Upper lobe of left lung (tissue), 6 donors: Measurements from ENCODE around the gene CDHR5. TPM values are rescaled to one million over a fixed set of nuclear protein-coding genes. Genes with fewer than 3 reads are reported as not detected.

Experiments
- ATAC-seq, 2 donors: fragments of 200-7000 bp; cut with Tn5 transposase; one replicate each; pipeline ENCODE4 v1.9.1; 2022; ENCODE audit warnings: mild to moderate bottlenecking in 2 of 2, moderate library complexity in 2 of 2; ENCODE audit not compliant: low FRiP score in 2 of 2
- DNase-seq, 2 donors: peaks; one replicate each; pipeline ENCODE4 v3.0.0-alpha.2; 2019 to 2020
- H3K27ac ChIP-seq, 4 donors: fragments of 200-600 bp; sonication (generic); one replicate each; pipeline ENCODE4 v1.5.1; 2016 to 2019
- H3K27me3 ChIP-seq, 4 donors: fragments of 200-600 bp; sonication (generic); one replicate each; pipeline ENCODE4 v1.5.1; 2017 to 2019
- H3K36me3 ChIP-seq, 4 donors: fragments of 200-600 bp; sonication (generic); one replicate each; pipeline ENCODE4 v1.5.1; 2016 to 2019
- H3K4me1 ChIP-seq, 4 donors: fragments of 200-600 bp; sonication (generic); one replicate each; pipeline ENCODE4 v1.5.1; 2018 to 2019
- H3K4me3 ChIP-seq, 4 donors: fragments of 200-600 bp; sonication (generic); one replicate each; pipeline ENCODE4 v1.5.1; 2017 to 2019; ENCODE audit warnings: mild to moderate bottlenecking in 2 of 4, moderate library complexity in 1 of 4
- H3K9me3 ChIP-seq, 4 donors: fragments of 200-600 bp; sonication (generic); one replicate each; pipeline ENCODE4 v1.5.1; 2018 to 2019
- CTCF ChIP-seq, 6 experiments: fragments of 450-650 bp in 4 of 6; fragments of 200-600 bp in 2 of 6; sonication (generic) in 2 of 6; IDR thresholded peaks; one replicate each; pipeline ENCODE4 v1.5.1; 2016 to 2019; ENCODE audit warnings: antibody characterized with exemption in 6 of 6
- EP300 ChIP-seq, 4 donors: sonication (generic); formaldehyde crosslinking; IDR thresholded peaks; one replicate each; pipeline ENCODE4 v1.5.1; 2017; ENCODE audit warnings: antibody characterized with exemption in 4 of 4, control low read depth in 2 of 4
- POLR2A ChIP-seq, 4 donors: fragments of 450-650 bp; IDR thresholded peaks; one replicate each; pipeline ENCODE4 v1.5.1; 2016 to 2017; ENCODE audit warnings: antibody characterized with exemption in 4 of 4, mild to moderate bottlenecking in 2 of 4
- POLR2AphosphoS5 ChIP-seq, 2 donors: sonication (generic); formaldehyde crosslinking; IDR thresholded peaks; one replicate each; pipeline ENCODE4 v1.5.1; 2017; ENCODE audit warnings: antibody characterized with exemption in 2 of 2
- WGBS, 2 donors: methylation state at CpG; one replicate each; pipeline ENCODE4 v1.1.5; 2017 to 2018; 5-methylcytosine and 5-hydroxymethylcytosine counted together
- total RNA-seq, 6 donors: library from RNA; depleted of rRNA in 4 of 6; stranded (reverse); fragments of >200 nt in 4 of 6; gene quantifications; one replicate each; pipeline versions ENCODE4 v1.1.0 to v1.2.1, GENCODE V29; 2016 to 2021
- donor health status: DM: no; HTN: no; CAD: no; lungs with moderate emphysema.
- donor health status: DM: no; HTN: yes; CAD: no; lungs with severe emphysema.

Gene CDHR5
- total RNA-seq, 6 donors from 2014 or later = 0.40 TPM; not detected in 5

- ATAC-seq (no peak), DNase-seq (peak in 1 of 2 donors; percentile 81)
- Histone ChIP-seq H3K27me3 (no peaks in the 10 kb centered on the region), H3K36me3 (peaks cover 8 to 36% (median 29%) of the 10 kb centered on the region in 4 donors), H3K9me3 (no peaks in the 10 kb centered on the region), H3K4me3 (peak overlapping the region in 3 of 4 donors; percentile 62 to 94 (median 68)), H3K27ac (peak overlapping the region; percentile 96 to 98 (median 96)), H3K4me1 (peaks cover 25 to 39% (median 33%) of the 10 kb centered on the region in 4 donors)
- no peak for TF ChIP-seq POLR2A (IDR thresholded peaks at IDR 0.05)
- no peak for TF ChIP-seq POLR2AphosphoS5 (IDR thresholded peaks at IDR 0.05)
- TF ChIP-seq CTCF (IDR thresholded peaks at IDR 0.05) = no peak
- no peak for TF ChIP-seq EP300 (IDR thresholded peaks at IDR 0.05)
- 75 to 80% methylated on average over 17 to 39 of the region's 39 CpGs for WGBS, 2 donors
Observed at GRCh38 chr11:616320-617198, 8.2 kb downstream of the CDHR5 start.

GRCh38 chr11:615504-616319 lies 9.0 kb downstream of the CDHR5 start, which contains the start of gene IRF7:
Gene IRF7, minus strand, starts transcription at chr11:615950. Its CDS starts 586 bp downstream, at chr11:615364.
- peaks cover 25 to 39% (median 32%) of the 10 kb centered on the region in 4 donors for H3K4me1 ChIP-seq
- peaks cover 16 to 45% (median 38%) of the 10 kb centered on the region in 4 donors for H3K36me3 ChIP-seq

GRCh38 chr11:614623-615503 lies 9.9 kb downstream of the CDHR5 start:
- Histone ChIP-seq H3K4me1 (peaks cover 25 to 39% (median 31%) of the 10 kb centered on the region in 4 donors), H3K27ac (peak overlapping the region; percentile 96 to 98 (median 96)), H3K36me3 (peaks cover 23 to 53% (median 46%) of the 10 kb centered on the region in 4 donors), H3K9me3 (no peaks in the 10 kb centered on the region), H3K4me3 (peak overlapping the region; percentile 48 to 94 (median 65)), H3K27me3 (no peaks in the 10 kb centered on the region)
- TF ChIP-seq POLR2A (IDR thresholded peaks at IDR 0.05) (no peak), EP300 (IDR thresholded peaks at IDR 0.05) (no peak), CTCF (IDR thresholded peaks at IDR 0.05) (no peak), POLR2AphosphoS5 (IDR thresholded peaks at IDR 0.05) (no peak)
- WGBS, 2 donors = 47 to 55% methylated on average over 16 to 54 of the region's 68 CpGs
- no peak for ATAC-seq
- peak; percentile 47 to 89 for DNase-seq

More at GRCh38 chr11:615504-616319, 9.0 kb downstream of the CDHR5 start, which contains the start of gene IRF7:
- H3K9me3 ChIP-seq = no peaks in the 10 kb centered on the region
- TF ChIP-seq POLR2AphosphoS5 (IDR thresholded peaks at IDR 0.05) (peak; percentile 82 to 92), CTCF (IDR thresholded peaks at IDR 0.05) (peak in 1 of 6 experiments; percentile 8), EP300 (IDR thresholded peaks at IDR 0.05) (peak in 1 of 4 donors; percentile 13), POLR2A (IDR thresholded peaks at IDR 0.05) (peak; percentile 54 to 96 (median 78))
- peak; percentile 93 to 94 for ATAC-seq
- H3K4me3 ChIP-seq = peak within 1 kb of the TSS; percentile 48 to 94 (median 65)
- peak; percentile 98 to 99 for DNase-seq
- no peaks in the 10 kb centered on the region for H3K27me3 ChIP-seq
- WGBS, 2 donors = 0 to 5% methylated on average over 4 to 59 of the region's 66 CpGs
- peak within 1 kb of the TSS; percentile 96 to 98 (median 96) for H3K27ac ChIP-seq
